CD4-positive, alpha-beta memory T cell (primary cell): ENCODE measurements around the gene PCSK6. TPM values are rescaled to one million over a fixed set of nuclear protein-coding genes. Genes with fewer than 3 reads are reported as not detected.

Source experiments
- CTCF ChIA-PET: fragments of 350-600 bp; sonication (Branson Sonifier 250); formaldehyde crosslinking; loops from one replicate; lab custom pipeline; 2021; ENCODE audit warnings: inconsistent platforms; ENCODE audit not compliant: partially characterized antibody; lab: Charles Lee
- POLR2A ChIA-PET: fragments of 350-600 bp; sonication (Branson Sonifier 250); formaldehyde crosslinking; loops from one replicate; lab custom pipeline; 2021; ENCODE audit not compliant: partially characterized antibody; lab: Charles Lee
- DNase-seq, 5 donors: peaks; one replicate each; pipeline versions ENCODE4 v3.0.0 to v3.0.0-alpha.2; 2020 to 2022; ENCODE audit warnings: mixed read lengths in 1 of 5
- H3K27ac ChIP-seq: one replicate; pipeline ENCODE4 v1.7.0; 2013; ENCODE audit warnings: low read depth, low read length
- H3K27me3 ChIP-seq: 2 replicates; pipeline ENCODE4 v1.7.0; 2013; ENCODE audit warnings: mild to moderate bottlenecking, low read length, moderate library complexity; ENCODE audit not compliant: insufficient read depth
- H3K36me3 ChIP-seq: 2 replicates; pipeline ENCODE4 v1.7.0; 2013; ENCODE audit warnings: mild to moderate bottlenecking, low read length, moderate library complexity; ENCODE audit not compliant: insufficient read depth
- H3K4me1 ChIP-seq: 2 replicates; pipeline ENCODE4 v1.7.0; 2013; ENCODE audit warnings: mild to moderate bottlenecking, low read length, moderate library complexity; ENCODE audit not compliant: insufficient read depth
- H3K4me3 ChIP-seq, 2 donors: one replicate each; pipeline ENCODE4 v1.7.0; 2013; ENCODE audit warnings: low read length in 2 of 2, mild to moderate bottlenecking in 1 of 2
- H3K9me3 ChIP-seq, 2 donors: one replicate each; pipeline ENCODE4 v1.7.0; 2013; ENCODE audit warnings: low read length in 2 of 2, control low read depth in 1 of 2; ENCODE audit not compliant: control insufficient read depth in 1 of 2
- H3K27ac Mint-ChIP-seq, 7 donors: one replicate each; pipeline ENCODE4 v1.8.0; 2020 to 2021; ENCODE audit warnings: mixed read lengths in 7 of 7, mild to moderate bottlenecking in 6 of 7, inconsistent platforms in 3 of 7, moderate library complexity in 3 of 7
- H3K27me3 Mint-ChIP-seq, 2 donors: one replicate each; pipeline ENCODE4 v1.8.0; 2020 to 2021; ENCODE audit warnings: mixed read lengths in 2 of 2
- H3K36me3 Mint-ChIP-seq, 2 donors: one replicate each; pipeline ENCODE4 v1.8.0; 2020 to 2021; ENCODE audit warnings: mixed read lengths in 2 of 2, inconsistent platforms in 1 of 2, mild to moderate bottlenecking in 1 of 2
- H3K4me1 Mint-ChIP-seq, 4 donors: one replicate each; pipeline ENCODE4 v1.8.0; 2020 to 2021; ENCODE audit warnings: mixed read lengths in 4 of 4, mild to moderate bottlenecking in 1 of 4
- H3K4me3 Mint-ChIP-seq, 8 donors: one replicate each; pipeline ENCODE4 v1.8.0; 2020 to 2021; ENCODE audit warnings: mixed read lengths in 8 of 8, mild to moderate bottlenecking in 7 of 8, moderate library complexity in 6 of 8, inconsistent platforms in 3 of 8
- H3K9me3 Mint-ChIP-seq, 8 donors: one replicate each; pipeline ENCODE4 v1.8.0; 2020 to 2021; ENCODE audit warnings: mixed read lengths in 8 of 8, mild to moderate bottlenecking in 5 of 8, inconsistent platforms in 3 of 8, moderate library complexity in 1 of 8
- intact Hi-C: fragments of 100-400 bp; cut with micrococcal nuclease; formaldehyde crosslinking; loops from one replicate; pipeline ENCODE4 v1.15.1; 2023
- polyA plus RNA-seq, 2 donors: library from polyadenylated mRNA; unstranded; fragments of 300-500 nt; fragmentation: Illumina TruSeq; gene quantifications; one replicate each; pipeline ENCODE4 v1.2.3, GENCODE V29; 2021
- total RNA-seq, 2 experiments: library from RNA; stranded (reverse); gene quantifications; one replicate each; pipeline ENCODE4 v1.2.3, GENCODE V29; 2021

Gene PCSK6
- total and polyA plus RNA-seq, 4 experiments from 2014 or later, result 0.08 to 0.53 (median 0.32) TPM

GRCh38 chr15:101451266-101451799 lies 38.2 kb downstream of the PCSK6 start:
- H3K9me3 Mint-ChIP-seq, result peaks cover 0 to 3% (median 0%) of the 10 kb centered on the region in 8 donors
- H3K27me3 Mint-ChIP-seq, result peaks cover 9 to 13% of the 10 kb centered on the region in 2 donors
- Histone ChIP-seq H3K9me3 (no peaks in the 10 kb centered on the region), H3K4me3 (no peak overlapping the region), H3K36me3 (no peaks in the 10 kb centered on the region), H3K27ac (no peak overlapping the region), H3K27me3 (no peaks in the 10 kb centered on the region), H3K4me1 (no peaks in the 10 kb centered on the region)
- DNase-seq, result no peak
- H3K27ac Mint-ChIP-seq, result no peak overlapping the region
- H3K36me3 Mint-ChIP-seq, result no peaks in the 10 kb centered on the region
- ChIA-PET CTCF (no interaction called here), POLR2A (no interaction called here)
- peak overlapping the region in 1 of 8 donors; percentile 23 for H3K4me3 Mint-ChIP-seq
- H3K4me1 Mint-ChIP-seq, result no peaks in the 10 kb centered on the region
- intact Hi-C loops, result no loop called here

DNA sequence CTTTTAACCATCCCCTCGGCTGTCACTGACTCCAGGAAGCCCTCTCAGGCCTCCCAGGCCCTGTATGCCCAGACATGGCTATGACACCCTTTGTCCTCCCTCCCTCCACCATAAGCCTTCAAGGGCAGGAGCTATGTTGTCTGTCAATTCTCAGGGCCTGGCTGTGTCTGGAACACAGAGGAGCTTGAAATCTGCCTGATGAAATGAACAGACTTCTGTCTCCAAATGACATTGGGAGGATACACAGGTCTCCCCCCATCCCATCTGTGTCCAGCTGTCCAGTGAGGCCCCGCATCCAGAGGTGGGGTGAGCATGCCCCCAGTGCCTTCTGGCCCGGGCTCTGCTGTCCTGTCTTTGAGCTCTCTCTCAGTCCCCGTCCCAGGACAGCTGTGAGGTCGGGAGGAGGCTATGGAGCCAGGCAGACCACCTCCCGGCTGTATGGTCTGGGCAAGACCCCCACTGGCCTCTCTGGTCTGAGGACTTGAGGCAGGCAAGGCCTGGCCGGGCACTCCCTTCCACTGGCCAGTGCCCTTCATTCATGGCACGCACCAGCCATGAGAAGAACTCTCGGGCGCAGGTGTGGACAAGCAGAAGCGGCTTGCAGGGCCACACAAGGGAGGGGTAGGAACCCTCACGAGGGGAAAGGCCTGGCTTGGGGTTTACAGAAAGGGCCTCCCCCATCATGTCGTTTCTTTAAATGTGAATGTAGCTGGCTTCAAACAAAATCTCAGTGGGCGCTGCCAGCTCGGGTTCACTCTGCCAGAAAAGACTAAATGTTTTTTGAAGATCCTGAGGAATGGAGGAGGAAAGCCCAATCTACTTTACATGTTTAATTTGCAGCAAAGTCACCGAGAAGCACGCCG lies 38.9 kb downstream of the PCSK6 start:
- no peaks in the 10 kb centered on the region for H3K4me1 ChIP-seq
- CTCF ChIA-PET, result no interaction called here
- H3K36me3 ChIP-seq, result no peaks in the 10 kb centered on the region
- Mint-ChIP-seq H3K4me1 (no peaks in the 10 kb centered on the region), H3K9me3 (no peaks in the 10 kb centered on the region), H3K27ac (no peak overlapping the region), H3K4me3 (no peak overlapping the region), H3K36me3 (no peaks in the 10 kb centered on the region), H3K27me3 (peaks cover 9 to 13% of the 10 kb centered on the region in 2 donors)
- no peak overlapping the region for H3K27ac ChIP-seq
- no peak overlapping the region for H3K4me3 ChIP-seq
- POLR2A ChIA-PET, result no interaction called here
- H3K9me3 ChIP-seq, result no peaks in the 10 kb centered on the region
- H3K27me3 ChIP-seq, result no peaks in the 10 kb centered on the region
- no peak for DNase-seq
- intact Hi-C loops, result no loop called here

DNA sequence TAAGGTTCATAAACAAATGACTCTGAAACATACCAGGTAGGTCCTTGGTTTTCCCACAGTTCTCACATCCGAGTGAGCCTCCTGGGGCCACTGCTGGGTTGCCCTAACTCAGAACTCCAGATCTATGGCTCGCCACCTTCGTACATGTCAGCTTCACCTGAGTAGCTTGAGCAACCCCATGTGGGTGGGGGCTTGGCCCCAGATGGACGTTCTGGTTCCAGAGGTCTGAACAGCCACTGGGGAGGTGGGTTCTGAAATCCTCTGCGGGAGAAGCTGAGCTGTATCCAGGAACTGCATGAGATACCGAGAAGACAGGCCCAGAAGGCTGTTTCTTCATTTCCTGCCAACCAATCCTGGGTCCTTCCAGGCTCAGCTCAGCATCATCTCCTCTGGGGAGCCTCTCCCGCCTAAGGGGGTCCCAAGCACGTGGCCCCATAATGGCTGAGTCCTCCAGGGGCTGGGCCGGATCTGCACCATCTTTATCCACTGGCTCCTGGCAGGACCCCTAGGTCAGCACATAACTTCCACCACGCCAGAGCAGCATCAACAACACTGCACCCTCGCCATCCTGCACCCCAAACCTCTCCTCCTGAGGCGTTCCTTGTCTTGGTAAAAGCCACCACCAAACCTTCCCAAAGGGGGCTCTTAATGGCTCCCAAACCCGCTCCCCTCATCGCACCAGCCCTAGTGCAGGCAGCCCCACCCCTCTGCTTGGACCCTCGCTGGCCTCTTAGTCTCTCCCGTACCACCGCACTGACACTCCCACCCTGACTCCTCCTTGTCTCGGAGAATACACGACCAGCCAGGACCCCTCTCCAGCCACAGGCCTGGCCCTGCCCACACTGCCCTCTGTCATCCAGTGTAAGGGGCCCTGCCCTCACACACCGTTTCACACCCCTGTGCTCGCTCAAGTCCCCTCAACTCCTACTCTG lies 39.8 kb downstream of the PCSK6 start:
- Mint-ChIP-seq H3K27ac (no peak overlapping the region), H3K4me3 (no peak overlapping the region), H3K36me3 (no peaks in the 10 kb centered on the region), H3K9me3 (peaks cover 0 to 4% (median 0%) of the 10 kb centered on the region in 8 donors), H3K27me3 (peaks cover 9 to 10% of the 10 kb centered on the region in 2 donors), H3K4me1 (no peaks in the 10 kb centered on the region)
- no peaks in the 10 kb centered on the region for H3K36me3 ChIP-seq
- no peaks in the 10 kb centered on the region for H3K4me1 ChIP-seq
- POLR2A ChIA-PET, result no interaction called here
- no peaks in the 10 kb centered on the region for H3K27me3 ChIP-seq
- H3K27ac ChIP-seq, result no peak overlapping the region
- DNase-seq, result no peak
- intact Hi-C loops, result no loop called here
- CTCF ChIA-PET, result no interaction called here
- H3K9me3 ChIP-seq, result no peaks in the 10 kb centered on the region
- no peak overlapping the region for H3K4me3 ChIP-seq

GRCh38 chr15:101448336-101448735 lies 41.2 kb downstream of the PCSK6 start:
- Histone ChIP-seq H3K9me3 (no peaks in the 10 kb centered on the region), H3K27me3 (no peaks in the 10 kb centered on the region), H3K4me3 (no peak overlapping the region), H3K4me1 (no peaks in the 10 kb centered on the region), H3K36me3 (no peaks in the 10 kb centered on the region), H3K27ac (no peak overlapping the region)
- H3K36me3 Mint-ChIP-seq, result no peaks in the 10 kb centered on the region
- intact Hi-C loops, result no loop called here
- peaks cover 0 to 4% (median 0%) of the 10 kb centered on the region in 8 donors for H3K9me3 Mint-ChIP-seq
- no peak for DNase-seq
- H3K27ac Mint-ChIP-seq, result no peak overlapping the region
- H3K4me1 Mint-ChIP-seq, result no peaks in the 10 kb centered on the region
- no peak overlapping the region for H3K4me3 Mint-ChIP-seq
- ChIA-PET POLR2A (no interaction called here), CTCF (no interaction called here)
- H3K27me3 Mint-ChIP-seq, result peaks cover 9 to 10% of the 10 kb centered on the region in 2 donors

- CTCF ChIA-PET, result no interaction called here
Observed at GRCh38 chr15:101447561-101448071, 41.9 kb downstream of the PCSK6 start.

DNA sequence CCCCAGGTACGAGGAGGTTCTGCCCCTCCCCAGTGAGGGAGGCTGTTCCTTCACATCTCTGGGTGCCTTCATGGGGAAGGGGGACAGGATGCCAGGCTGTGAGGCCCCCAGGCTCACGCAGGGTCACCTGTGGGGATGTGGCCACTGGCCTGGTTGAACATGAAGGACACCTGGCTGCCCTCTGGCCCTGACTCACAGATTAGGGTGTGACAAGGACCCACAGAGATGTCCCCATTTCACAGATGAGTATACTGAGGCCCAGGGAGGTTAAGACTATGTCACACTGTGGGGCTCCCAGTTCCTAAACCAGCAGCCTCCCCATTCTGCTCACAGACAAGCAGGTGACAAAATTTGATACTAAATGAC lies 42.4 kb downstream of the PCSK6 start:
- Histone ChIP-seq H3K4me3 (no peak overlapping the region), H3K27ac (no peak overlapping the region), H3K4me1 (no peaks in the 10 kb centered on the region), H3K9me3 (no peaks in the 10 kb centered on the region), H3K36me3 (no peaks in the 10 kb centered on the region), H3K27me3 (no peaks in the 10 kb centered on the region)
- Mint-ChIP-seq H3K27ac (no peak overlapping the region), H3K36me3 (no peaks in the 10 kb centered on the region), H3K27me3 (peaks cover 6 to 7% of the 10 kb centered on the region in 2 donors), H3K4me3 (no peak overlapping the region), H3K4me1 (peaks cover 0 to 2% (median 0%) of the 10 kb centered on the region in 4 donors), H3K9me3 (peaks cover 0 to 4% (median 0%) of the 10 kb centered on the region in 8 donors)
- ChIA-PET POLR2A (no interaction called here), CTCF (no interaction called here)
- intact Hi-C loops, result no loop called here
- no peak for DNase-seq

More at GRCh38 chr15:101447561-101448071, 41.9 kb downstream of the PCSK6 start:
- no peaks in the 10 kb centered on the region for H3K36me3 Mint-ChIP-seq
- no peak for DNase-seq
- POLR2A ChIA-PET, result no interaction called here
- H3K4me1 Mint-ChIP-seq, result no peaks in the 10 kb centered on the region
- H3K4me1 ChIP-seq, result no peaks in the 10 kb centered on the region
- H3K36me3 ChIP-seq, result no peaks in the 10 kb centered on the region
- H3K27me3 ChIP-seq, result no peaks in the 10 kb centered on the region
- no peak overlapping the region for H3K4me3 ChIP-seq
- H3K27ac Mint-ChIP-seq, result no peak overlapping the region
- intact Hi-C loops, result no loop called here
- no peaks in the 10 kb centered on the region for H3K9me3 ChIP-seq
- peaks cover 0 to 4% (median 0%) of the 10 kb centered on the region in 8 donors for H3K9me3 Mint-ChIP-seq
- no peak overlapping the region for H3K27ac ChIP-seq
- no peak overlapping the region for H3K4me3 Mint-ChIP-seq
- peaks cover 8 to 10% of the 10 kb centered on the region in 2 donors for H3K27me3 Mint-ChIP-seq
